Endometrium (tissue), 2 donors: Measurements from ENCODE around the gene ADA.
"Not testable (repeated sequence)": the region's sequence is repeated elsewhere in the genome, so short reads cannot be mapped to it uniquely, and the experiment has no call there.

Experiments used
- FAIRE-seq: peaks from 2 replicates; lab custom pipeline; 2012; peaks lifted over from hg19 to GRCh38; lab: Jason Lieb, UNC
- donor health status: control.
- donor health status: control.

ADA gene

GRCh38 chr20:44599715-44600114, 51.8 kb downstream of the ADA start:
- FAIRE-seq = no peak

GRCh38 chr20:44598423-44599305, 52.8 kb downstream of the ADA start:
- FAIRE-seq = no peak

GRCh38 chr20:44597930-44598329, 53.6 kb downstream of the ADA start:
- no peak for FAIRE-seq

- FAIRE-seq = no peak
Observed at GRCh38 chr20:44597516-44597915, 54.0 kb downstream of the ADA start.

GRCh38 chr20:44596876-44597275, 54.6 kb downstream of the ADA start:
- no peak for FAIRE-seq

- FAIRE-seq = no peak
Observed at GRCh38 chr20:44596010-44596409, 55.5 kb downstream of the ADA start.

GRCh38 chr20:44594730-44595129, 56.8 kb downstream of the ADA start:
- no peak for FAIRE-seq

- no peak for FAIRE-seq
Observed at GRCh38 chr20:44593751-44594150, 57.7 kb downstream of the ADA start.

GRCh38 chr20:44592366-44592765, 59.1 kb downstream of the ADA start:
- FAIRE-seq = no peak

- no peak for FAIRE-seq
Observed at GRCh38 chr20:44590980-44591778, 60.3 kb downstream of the ADA start.

GRCh38 chr20:44589537-44589936, 62.0 kb downstream of the ADA start:
- FAIRE-seq = no peak

GRCh38 chr20:44588321-44588720, 63.2 kb downstream of the ADA start:
- not testable (repeated sequence) for FAIRE-seq

- FAIRE-seq = no peak
Observed at GRCh38 chr20:44587035-44587980, 64.2 kb downstream of the ADA start.

- FAIRE-seq = no peak
Observed at GRCh38 chr20:44586289-44586911, 65.1 kb downstream of the ADA start.

GRCh38 chr20:44585057-44585963, 66.2 kb downstream of the ADA start:
- FAIRE-seq = no peak

- no peak for FAIRE-seq
Observed at GRCh38 chr20:44584162-44584561, 67.3 kb downstream of the ADA start.

GRCh38 chr20:44583157-44583556, 68.3 kb downstream of the ADA start:
- no peak for FAIRE-seq

GRCh38 chr20:44582311-44583025, 69.0 kb downstream of the ADA start, which contains the start of gene PKIG:
Gene PKIG, plus strand, starts transcription at chr20:44582579. Its CDS starts 31,978 bp downstream, at chr20:44614557.
- no peak for FAIRE-seq

- FAIRE-seq = no peak
Observed at GRCh38 chr20:44581515-44581914, 70.0 kb downstream of the ADA start.
